Left ventricle myocardium inferior (tissue), 1 donor: ENCODE results near the gene SPOCK3. TPM values are rescaled to one million over a fixed set of nuclear protein-coding genes. Genes with fewer than 3 reads are reported as not detected.

Experiments used
- DNase-seq: peaks from one replicate; pipeline ENCODE4 v3.0.0-alpha.2; 2020
- H3K27ac ChIP-seq: fragments of 200-600 bp; replicated peaks from 2 replicates; pipeline ENCODE4 v1.8.0; 2021
- H3K27me3 ChIP-seq: fragments of 200-600 bp; 2 replicates; pipeline ENCODE4 v1.8.0; 2021; ENCODE audit warnings: low read depth
- H3K36me3 ChIP-seq: fragments of 200-600 bp; 2 replicates; pipeline ENCODE4 v1.8.0; 2021
- H3K4me1 ChIP-seq: fragments of 200-600 bp; 2 replicates; pipeline ENCODE4 v1.8.0; 2021
- H3K4me3 ChIP-seq: fragments of 200-600 bp; 2 replicates; pipeline ENCODE4 v1.8.0; 2021; ENCODE audit warnings: mild to moderate bottlenecking, moderate library complexity
- H3K9me3 ChIP-seq: fragments of 200-600 bp; replicated peaks from 2 replicates; pipeline ENCODE4 v1.8.0; 2021
- intact Hi-C: fragments of 100-400 bp; cut with micrococcal nuclease; formaldehyde crosslinking; loops from one replicate; pipeline ENCODE4 v1.11.0; 2022
- total RNA-seq: library from RNA; stranded (reverse); fragmentation: NEBNext Ultra II Directional; extraction: Animal tissue kit (Norgen Biotek cat#: 25700); gene quantifications from one replicate; pipeline ENCODE4 v1.2.1, GENCODE V29; 2021
- TF ChIP-seq, protein P1 (sequence below): fragments of 200-600 bp; IDR thresholded peaks from 2 replicates; pipeline ENCODE4 v1.8.0; 2021; ENCODE audit warnings: antibody characterized with exemption, mild to moderate bottlenecking, borderline replicate concordance
- donor health status: DM: no; HTN: yes; CAD: no; lungs with severe emphysema.

Gene SPOCK3
- total RNA-seq, 1 donor from 2014 or later, result 0.22 TPM

DNA sequence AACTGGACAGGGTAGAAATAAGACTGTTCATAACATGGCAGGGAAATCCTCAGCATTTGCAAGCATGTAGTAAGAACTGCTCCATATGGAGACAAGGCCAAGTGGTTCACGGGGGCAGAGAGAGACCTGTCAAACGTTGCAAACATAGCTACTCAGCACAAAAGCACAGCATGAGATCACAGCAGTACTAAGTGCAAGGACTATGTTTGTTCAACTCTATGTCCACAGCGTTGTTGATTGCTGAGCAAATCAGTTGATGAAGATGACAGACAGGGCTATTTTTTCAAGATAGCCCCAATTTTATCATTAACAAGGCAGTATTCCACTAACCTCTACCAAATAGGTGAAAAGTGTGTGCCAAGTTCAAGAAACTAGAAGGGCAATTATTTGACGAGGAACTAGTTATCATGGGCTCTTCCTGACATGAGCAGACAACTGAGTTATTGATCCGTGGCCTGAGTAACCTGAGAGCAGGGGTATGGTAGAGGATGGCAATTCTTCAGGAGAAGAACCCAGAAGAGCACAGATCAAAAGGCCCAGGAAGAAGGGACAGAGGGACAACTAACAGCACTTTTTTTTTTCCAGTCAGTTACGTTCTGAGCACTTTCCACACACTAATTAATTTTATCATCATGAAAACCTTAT, 57.4 kb downstream of the SPOCK3 start:
- intact Hi-C loops, result no loop called here
- TF ChIP-seq, protein P1, sequence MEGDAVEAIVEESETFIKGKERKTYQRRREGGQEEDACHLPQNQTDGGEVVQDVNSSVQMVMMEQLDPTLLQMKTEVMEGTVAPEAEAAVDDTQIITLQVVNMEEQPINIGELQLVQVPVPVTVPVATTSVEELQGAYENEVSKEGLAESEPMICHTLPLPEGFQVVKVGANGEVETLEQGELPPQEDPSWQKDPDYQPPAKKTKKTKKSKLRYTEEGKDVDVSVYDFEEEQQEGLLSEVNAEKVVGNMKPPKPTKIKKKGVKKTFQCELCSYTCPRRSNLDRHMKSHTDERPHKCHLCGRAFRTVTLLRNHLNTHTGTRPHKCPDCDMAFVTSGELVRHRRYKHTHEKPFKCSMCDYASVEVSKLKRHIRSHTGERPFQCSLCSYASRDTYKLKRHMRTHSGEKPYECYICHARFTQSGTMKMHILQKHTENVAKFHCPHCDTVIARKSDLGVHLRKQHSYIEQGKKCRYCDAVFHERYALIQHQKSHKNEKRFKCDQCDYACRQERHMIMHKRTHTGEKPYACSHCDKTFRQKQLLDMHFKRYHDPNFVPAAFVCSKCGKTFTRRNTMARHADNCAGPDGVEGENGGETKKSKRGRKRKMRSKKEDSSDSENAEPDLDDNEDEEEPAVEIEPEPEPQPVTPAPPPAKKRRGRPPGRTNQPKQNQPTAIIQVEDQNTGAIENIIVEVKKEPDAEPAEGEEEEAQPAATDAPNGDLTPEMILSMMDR, result no peak
- H3K27ac ChIP-seq, result no peak overlapping the region
- H3K27me3 ChIP-seq, result no peaks in the 10 kb centered on the region
- no peak for DNase-seq
- peaks cover 5% of the 10 kb centered on the region for H3K4me1 ChIP-seq
- H3K36me3 ChIP-seq, result no peaks in the 10 kb centered on the region
- no peaks in the 10 kb centered on the region for H3K9me3 ChIP-seq
- H3K4me3 ChIP-seq, result no peak overlapping the region

- TF ChIP-seq, protein P1, result no peak
- no peak for DNase-seq
- H3K4me1 ChIP-seq, result no peaks in the 10 kb centered on the region
- H3K27me3 ChIP-seq, result no peaks in the 10 kb centered on the region
- H3K27ac ChIP-seq, result no peak overlapping the region
- H3K36me3 ChIP-seq, result no peaks in the 10 kb centered on the region
- intact Hi-C loops, result no loop called here
- no peak overlapping the region for H3K4me3 ChIP-seq
- H3K9me3 ChIP-seq, result no peaks in the 10 kb centered on the region
Measured at GRCh38 chr4:167171928-167172327, 62.4 kb downstream of the SPOCK3 start.

DNA sequence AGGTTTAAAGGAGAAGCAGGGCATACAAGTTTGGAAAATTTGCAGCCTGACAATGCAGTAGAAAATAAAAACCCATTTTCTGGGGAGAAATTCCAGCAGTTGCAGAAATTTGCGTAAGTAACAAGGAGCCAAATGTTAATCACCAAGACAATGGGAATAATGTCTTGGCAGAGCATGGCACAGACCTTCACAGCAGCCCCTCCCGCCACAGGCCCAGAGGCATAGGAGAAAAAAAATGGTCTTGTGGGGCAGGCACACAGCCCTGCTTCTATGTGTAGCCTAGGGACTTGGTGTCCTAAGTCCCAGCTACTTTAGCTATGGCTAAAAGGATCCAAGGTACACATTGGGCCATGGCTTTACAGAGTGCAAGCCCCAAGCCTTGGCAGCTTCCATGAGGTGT, 65.7 kb downstream of the SPOCK3 start:
- no peaks in the 10 kb centered on the region for H3K27me3 ChIP-seq
- no peak overlapping the region for H3K27ac ChIP-seq
- intact Hi-C loops, result no loop called here
- no peaks in the 10 kb centered on the region for H3K36me3 ChIP-seq
- no peak overlapping the region for H3K4me3 ChIP-seq
- H3K4me1 ChIP-seq, result no peaks in the 10 kb centered on the region
- no peaks in the 10 kb centered on the region for H3K9me3 ChIP-seq
- no peak for DNase-seq
- TF ChIP-seq, protein P1, result no peak

- TF ChIP-seq, protein P1, result no peak
- H3K36me3 ChIP-seq, result no peaks in the 10 kb centered on the region
- intact Hi-C loops, result no loop called here
Measured at GRCh38 chr4:167150587-167150986, 83.7 kb downstream of the SPOCK3 start.

GRCh38 chr4:167144605-167145004, 89.7 kb downstream of the SPOCK3 start:
- TF ChIP-seq, protein P1, result no peak

More at GRCh38 chr4:167150587-167150986, 83.7 kb downstream of the SPOCK3 start:
- Histone ChIP-seq H3K4me3 (no peak overlapping the region), H3K4me1 (no peaks in the 10 kb centered on the region), H3K9me3 (peaks cover 7% of the 10 kb centered on the region), H3K27ac (no peak overlapping the region), H3K27me3 (no peaks in the 10 kb centered on the region)
- no peak for DNase-seq

More at GRCh38 chr4:167144605-167145004, 89.7 kb downstream of the SPOCK3 start:
- intact Hi-C loops, result no loop called here
- Histone ChIP-seq H3K4me3 (no peak overlapping the region), H3K27me3 (no peaks in the 10 kb centered on the region), H3K4me1 (no peaks in the 10 kb centered on the region), H3K9me3 (peaks cover 9% of the 10 kb centered on the region), H3K27ac (no peak overlapping the region), H3K36me3 (no peaks in the 10 kb centered on the region)
- no peak for DNase-seq
